GM19455 (cell line): ENCODE results near the gene CALN1.

Experiments used
- ATAC-seq: cut with Tn5 transposase; IDR thresholded peaks from one replicate; pipeline ENCODE4 v1.9.1; 2021; ENCODE audit not compliant: unreplicated experiment

The CALN1 gene

DNA sequence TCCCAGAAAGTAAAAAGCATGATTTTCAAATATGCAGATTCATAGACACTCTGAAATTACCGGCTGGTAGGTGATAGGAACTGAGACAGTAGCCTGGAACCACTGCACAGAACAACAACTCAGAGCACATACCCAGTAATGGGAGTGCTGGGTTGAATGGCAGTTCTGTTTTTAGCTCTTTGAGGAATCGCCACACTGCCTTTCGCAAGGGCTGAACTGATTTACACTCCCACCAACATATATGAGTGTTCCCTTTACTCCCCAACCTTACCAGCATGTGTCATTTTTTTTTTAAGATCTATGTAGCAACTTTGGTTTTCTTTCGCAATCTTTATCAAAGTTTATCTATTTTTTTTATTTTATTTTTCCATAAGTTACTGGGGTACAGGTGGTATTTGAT, 358.8 kb downstream of the CALN1 start:
- ATAC-seq: no peak

DNA sequence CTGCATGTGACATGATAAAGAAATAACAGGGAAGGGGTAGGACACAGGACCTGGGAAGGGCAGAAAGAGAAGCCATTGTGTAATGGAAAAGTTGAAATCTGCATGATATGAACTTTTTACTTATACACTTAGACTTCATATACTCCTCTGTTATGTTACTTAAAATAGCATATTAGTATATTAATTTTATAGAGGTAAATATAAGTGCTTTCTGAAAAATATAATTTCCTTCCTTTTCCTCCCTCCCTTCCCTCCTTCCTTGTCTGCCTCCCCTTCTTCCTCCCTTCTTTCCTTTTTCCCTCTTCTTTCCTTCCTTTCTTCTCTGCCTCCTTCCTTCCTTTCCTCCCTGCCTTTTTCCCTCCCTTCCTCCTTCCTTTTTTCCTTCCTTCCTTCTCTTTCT, 363.7 kb downstream of the CALN1 start:
- no peak for ATAC-seq

DNA sequence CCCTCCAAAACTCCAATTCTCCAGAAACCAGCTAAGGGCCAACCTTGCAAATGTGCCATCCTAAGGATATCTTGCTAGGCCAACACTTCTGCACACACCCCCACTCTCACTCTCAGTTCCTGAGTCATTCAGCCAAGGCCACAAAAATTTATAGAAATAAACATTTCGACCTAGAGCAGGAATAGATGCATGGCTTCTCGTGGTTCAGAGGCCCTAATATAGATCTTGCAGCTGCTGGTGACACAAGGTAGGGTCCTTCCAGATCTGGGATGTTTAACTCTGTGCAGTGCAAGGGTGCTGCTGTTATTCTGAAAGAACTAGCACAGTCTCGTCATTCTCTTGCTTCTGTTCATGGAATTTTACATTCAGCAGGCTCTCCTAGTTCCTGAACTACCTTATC, 369.3 kb downstream of the CALN1 start:
- ATAC-seq: no peak

DNA sequence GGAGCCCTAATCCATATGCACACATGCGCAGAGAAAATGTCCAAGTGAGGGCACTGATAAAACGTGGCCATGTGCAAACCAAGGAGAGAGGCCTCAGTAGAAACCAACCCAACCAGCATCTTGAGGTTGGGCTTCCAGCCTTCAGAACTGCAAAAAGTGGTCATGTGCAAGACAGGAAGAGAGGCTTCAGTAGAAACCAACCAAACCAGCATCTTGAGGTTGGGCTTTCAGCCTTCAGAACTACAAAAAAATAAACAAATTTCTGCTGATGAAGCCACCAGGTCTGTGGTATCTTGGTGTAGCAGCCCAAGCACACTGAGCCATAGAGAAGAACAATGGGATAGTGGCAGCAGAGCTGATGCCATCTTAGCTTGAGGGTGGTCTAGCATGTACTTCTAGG, 371.5 kb downstream of the CALN1 start:
- no peak for ATAC-seq

DNA sequence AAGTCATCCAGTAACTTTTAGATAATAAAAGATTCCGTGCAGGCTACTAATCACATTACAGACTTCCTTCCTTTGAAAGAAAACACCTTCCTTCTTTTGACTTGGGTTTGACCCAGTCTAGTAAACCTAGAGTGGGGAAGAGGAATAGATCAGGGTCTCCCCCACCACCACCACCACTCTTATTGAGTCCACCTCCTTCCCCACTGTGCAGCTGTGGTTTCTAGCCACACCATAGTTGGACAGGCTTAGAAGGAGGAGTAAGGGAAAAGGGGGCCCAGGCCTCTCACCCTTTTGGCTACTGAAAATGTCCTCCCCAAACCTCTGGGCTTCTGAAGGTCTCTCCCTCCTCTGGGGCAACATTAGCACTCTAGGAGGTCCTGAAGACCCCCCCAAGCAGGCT, 372.7 kb downstream of the CALN1 start:
- ATAC-seq: no peak

DNA sequence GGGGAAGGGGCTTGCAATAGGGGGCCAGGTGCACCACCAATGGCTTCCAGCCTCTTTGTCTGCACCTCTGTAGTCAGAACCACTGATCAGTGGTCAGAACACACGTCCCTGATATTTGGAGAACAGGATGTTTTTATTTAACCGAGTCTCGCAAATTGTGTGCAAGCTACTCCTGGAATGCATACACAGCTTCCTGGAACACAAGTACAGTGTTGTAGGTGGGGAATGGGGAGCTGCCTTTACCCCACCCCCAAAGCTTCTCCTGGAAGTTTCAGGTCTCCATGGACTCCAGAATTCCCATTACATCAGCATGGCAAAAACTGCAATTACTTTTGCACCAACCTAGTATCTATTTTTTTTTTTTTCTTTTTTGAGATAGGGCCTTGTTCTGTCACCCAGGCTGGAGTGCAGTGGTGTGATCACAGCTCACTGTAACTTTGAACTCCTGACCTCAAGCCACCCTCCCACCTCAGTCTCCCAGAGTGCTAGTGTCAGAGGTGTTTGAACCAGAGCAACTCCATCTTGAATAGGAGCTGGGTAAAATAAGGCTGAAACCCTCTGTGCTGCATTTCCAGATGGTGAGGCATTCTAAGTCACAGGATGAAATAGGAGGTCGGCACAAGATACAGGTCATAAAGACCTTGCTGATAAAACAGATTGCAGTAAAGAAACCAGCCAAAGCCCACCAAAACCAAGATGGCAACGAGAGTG, 374.0 kb downstream of the CALN1 start:
- no peak for ATAC-seq

DNA sequence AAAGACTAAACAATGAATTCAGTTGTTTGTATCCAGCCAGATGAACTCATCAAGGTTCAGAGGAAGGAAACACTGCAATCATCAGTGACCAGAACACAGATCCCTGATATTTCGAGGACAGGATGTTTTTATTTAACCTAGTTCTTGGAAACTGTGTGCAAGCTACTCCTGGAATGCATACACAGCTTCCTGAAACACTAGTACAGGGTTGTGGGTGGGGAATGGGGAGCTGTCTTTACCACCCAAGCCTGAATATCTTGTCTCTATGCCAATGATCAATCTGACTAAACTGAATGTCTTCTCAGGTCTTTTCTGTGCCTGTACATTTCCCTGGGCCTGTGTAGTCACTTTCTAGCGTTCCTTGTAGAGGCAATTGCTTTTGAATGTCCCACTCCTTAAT, 374.6 kb downstream of the CALN1 start:
- ATAC-seq: no peak

DNA sequence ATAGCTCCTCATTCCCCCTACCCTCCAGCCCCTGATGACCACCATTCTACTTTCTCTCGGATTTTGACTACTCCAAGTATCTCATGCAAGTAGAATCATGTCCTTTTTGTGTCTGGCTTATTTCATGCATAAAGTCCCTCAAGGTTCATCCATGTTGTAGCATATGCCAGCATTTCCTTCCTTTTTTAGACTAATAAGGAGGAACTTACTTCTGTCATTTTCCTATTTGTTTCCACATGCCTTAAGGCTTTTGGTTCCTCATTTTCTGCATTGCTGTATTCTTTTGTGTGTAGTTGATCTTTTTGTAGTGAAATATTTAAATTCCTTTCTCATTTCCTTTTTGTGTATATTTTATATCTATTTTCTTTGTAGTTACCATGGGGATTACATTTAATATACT, 376.9 kb downstream of the CALN1 start:
- ATAC-seq: no peak

DNA sequence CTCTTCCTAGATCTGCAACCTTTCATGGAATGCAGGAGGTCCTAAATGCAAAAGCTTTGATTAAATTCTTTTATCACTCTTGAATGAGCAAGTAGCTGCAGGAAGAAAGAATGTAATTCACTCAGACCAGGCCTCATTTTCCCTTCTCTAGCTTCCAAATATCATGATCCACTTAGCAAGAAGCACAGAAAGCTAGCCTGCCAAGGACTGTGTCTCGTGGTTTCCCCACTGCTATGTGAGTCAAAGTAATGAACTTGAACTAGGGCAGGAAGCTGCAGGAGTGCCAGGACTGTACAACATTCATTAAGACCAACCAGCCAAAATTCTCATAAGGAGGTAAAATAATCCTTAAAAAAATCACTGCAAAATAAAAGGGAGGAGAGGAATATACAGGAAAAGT, 379.2 kb downstream of the CALN1 start:
- no peak for ATAC-seq

DNA sequence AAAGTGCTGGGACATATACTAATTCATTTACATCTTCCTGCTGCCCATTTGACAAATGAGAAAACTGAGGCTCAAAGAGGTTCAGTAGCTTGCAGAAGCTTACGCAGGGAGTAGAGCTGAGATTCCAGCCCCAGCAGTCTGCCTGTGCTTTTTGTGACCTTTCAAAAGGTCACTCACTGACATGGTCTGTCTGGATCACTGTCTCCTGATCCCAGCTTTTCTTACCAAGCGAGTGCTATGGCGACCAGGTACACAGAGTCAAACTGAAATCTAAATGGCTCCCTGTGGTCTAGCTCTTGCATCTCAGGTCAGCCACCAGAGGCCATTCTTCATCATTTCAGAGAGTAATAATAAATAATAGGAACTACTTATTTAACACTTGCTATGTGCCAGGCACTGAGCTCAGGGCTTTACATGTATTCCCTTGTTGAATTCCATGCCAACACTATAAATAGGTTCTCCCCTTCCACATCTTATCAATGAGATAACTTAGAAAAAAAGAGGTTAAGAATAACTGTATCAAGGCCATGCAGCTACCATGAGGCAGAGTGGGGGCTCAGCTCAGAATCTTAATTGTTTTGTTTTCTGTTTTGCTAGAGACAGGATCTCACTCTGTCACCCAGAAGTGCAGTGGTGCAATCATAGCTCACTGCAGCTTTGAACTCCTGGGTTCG, 381.0 kb downstream of the CALN1 start:
- ATAC-seq: no peak

DNA sequence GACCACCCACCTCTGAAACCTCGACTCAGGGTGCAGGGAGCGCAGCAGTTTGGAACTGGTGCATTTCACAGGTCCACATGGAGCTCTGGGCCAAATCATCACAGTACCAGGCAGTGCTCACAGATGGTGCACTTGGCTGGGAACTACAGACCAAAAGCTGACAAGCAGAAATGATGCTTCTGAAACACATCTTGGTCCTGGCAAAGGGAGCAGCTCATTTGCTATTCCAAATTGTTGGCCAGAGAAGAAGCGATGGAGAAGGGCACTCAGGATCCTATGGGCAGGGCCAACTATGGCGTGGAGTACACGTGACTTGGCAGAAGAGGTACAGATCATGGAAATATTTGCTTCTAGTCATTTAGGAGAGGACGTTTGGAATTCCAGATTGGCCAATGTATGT, 383.9 kb downstream of the CALN1 start:
- no peak for ATAC-seq

DNA sequence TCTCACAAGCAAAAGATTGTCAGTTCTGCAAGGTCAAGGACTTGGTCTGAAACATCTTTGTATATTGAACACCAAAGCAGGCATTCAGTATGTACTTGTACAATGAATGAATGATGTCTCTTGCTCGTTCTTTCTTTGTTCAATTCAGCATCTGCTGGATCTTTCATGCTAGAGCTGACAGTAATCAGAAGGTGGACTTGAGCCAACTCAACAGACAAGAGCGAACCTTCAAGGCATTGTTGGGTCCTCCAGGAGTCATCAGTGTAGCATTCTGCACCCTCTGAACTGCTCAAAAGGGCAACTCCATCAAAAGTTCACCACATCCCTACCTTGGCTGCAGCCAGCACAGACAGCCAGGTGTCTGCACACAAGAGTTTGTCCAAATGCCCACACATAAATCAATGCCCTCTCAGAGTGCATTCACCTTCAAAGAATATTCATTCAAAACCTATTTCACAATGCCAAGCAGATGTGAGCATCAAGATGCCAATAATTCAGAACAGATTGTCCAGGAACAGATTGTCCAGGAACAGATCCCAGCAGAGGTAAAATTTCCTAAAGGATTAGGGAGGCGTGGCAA, 386.7 kb downstream of the CALN1 start:
- ATAC-seq: no peak

DNA sequence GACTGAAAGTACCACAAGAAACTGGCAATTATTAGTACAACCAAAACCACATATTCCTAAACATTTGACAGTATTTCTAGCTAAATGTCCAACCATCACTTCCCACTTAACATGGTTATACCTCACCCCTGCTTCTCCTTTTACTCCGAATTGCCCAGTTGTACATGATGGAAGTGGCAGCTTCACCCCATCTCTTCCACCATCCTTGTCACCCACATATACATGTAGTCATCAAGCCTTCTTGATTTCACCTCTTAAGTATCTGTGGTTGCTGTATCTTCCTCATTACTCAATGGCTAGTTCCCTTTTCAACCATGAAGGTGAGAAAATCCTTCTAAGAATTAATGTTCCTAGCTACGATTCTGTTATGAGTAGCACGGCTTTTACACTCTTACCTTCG, 388.2 kb downstream of the CALN1 start:
- ATAC-seq: no peak

DNA sequence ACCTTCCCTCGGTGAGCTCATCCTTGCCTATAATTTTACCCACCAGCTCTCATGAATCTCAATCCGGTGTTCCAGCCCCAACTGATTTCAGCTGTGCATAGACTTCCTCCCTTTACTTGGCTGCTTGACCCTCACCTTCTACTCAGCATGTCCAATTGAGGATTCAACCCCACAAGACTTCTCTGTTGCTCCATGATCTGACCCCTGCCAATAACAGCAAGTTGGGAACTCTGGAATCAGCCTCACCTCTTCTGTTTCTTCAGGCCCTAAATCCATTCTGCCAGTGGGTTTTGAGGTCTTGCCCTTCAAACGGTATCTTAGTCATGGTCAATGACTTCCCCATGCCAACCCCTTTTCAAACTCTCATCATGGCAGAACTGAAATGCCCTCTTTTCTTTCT, 390.4 kb downstream of the CALN1 start:
- ATAC-seq: no peak

DNA sequence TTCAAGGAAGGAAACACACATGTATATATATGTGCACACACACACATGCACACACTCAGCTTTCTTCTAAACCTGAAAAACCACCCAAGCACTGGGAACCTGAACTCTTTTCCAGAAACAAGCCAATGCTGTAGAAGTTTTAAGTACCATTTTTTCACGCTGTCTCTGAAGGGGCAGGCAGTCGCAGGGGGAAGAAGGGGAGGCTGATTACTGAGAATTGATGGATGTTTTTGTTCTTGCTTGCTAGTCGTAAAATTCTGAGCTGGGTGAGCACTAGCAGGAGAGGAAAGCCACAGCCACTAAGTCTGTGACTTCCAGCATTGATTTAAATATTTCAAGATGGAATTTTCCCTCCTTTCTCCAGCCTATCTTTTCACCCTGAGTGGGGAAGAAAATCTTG, 391.8 kb downstream of the CALN1 start:
- no peak for ATAC-seq

DNA sequence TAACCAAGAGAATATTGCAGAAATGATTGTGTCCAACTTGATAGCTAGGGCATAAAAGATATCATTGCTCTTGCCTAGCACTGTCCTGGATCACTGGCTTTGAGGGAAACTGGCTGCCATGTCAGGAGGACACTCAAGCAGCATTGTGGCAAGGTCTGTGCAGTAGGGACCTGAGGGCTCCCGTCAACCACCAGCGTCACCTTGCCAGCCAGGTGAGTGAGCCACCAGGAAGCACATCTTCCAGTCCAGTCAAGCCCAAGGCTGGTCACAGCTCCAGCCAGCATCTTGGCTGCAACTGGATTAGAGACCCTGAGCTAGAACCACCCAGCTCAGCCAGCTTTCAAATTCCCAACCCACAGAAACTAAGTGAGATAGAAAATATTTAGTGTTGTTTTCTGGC, 392.7 kb downstream of the CALN1 start:
- ATAC-seq: no peak

DNA sequence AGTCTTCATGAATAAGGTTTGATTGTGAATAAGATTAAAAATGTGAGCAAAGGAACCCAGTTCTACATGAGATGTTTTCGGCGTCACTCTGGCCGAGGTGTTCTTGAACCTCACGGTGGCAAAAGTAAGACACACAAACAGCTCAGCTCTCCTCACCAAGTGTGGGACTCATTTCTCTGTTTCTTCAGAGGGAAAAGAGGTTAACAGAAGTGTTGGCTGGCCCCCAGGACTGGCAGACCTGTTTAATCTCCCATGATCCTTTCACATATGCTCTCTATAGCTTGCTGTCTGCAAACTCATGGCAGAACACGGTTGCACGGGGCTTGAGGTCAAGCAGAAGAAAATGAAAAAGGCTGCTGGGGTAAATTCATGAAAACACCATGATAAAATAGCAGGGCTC, 394.4 kb downstream of the CALN1 start:
- ATAC-seq: no peak

DNA sequence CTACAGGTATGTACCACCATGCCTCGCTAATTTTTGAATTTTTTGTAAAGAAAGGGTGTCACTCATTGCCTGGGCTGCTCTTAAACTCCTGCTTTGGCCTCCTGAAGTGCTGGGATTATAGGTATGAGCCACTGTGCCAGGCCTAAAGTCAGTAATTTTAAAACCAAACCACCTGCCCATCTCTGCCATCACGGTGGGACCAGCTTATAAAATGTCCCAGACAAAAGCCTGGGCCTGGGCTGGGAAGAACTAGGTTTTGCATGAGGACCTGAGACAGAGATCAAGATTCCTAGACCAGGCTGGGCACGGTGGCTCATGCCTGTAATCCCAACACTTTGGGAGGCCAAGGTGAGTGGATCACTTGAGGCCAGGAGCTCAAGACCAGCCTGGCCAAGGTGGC, 395.6 kb downstream of the CALN1 start:
- no peak for ATAC-seq

DNA sequence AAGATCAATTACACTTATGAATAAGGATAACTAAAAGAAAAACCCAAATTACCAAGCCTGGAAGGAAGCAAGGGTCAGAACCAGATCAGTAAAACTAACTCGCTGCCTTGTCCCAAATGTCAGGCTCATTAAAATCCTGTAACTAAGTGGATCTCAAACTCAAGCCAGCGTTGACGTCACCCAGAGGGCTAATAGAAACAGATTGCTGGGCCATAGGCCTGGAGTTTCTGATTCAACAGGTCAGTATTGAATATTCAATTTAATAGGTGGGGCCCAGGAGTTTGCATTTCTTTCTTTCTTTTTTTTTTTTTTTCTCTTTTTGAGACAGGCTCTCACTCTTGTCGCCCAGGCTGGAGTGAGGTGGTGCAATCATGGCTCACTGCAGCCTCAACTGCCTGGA, 397.0 kb downstream of the CALN1 start:
- ATAC-seq: no peak

DNA sequence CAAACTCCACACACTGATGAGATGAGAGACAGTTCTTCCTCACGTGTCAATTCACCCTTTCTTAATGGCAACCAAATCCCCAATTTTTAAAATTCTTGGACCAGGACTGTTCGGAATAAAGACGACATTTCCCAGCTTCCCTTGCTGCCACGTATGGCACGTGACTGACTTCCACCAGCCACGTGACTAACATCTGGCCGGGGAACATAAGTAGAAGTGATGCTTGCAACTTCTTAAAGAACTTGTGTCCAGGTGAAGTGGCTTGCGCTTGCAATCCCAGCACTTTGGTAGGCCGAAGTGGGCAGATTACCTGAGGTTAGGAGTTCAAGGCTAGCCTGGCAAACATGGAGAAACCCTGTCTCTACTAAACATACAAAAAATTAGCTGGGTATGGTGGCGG, 405.1 kb downstream of the CALN1 start:
- ATAC-seq: no peak

DNA sequence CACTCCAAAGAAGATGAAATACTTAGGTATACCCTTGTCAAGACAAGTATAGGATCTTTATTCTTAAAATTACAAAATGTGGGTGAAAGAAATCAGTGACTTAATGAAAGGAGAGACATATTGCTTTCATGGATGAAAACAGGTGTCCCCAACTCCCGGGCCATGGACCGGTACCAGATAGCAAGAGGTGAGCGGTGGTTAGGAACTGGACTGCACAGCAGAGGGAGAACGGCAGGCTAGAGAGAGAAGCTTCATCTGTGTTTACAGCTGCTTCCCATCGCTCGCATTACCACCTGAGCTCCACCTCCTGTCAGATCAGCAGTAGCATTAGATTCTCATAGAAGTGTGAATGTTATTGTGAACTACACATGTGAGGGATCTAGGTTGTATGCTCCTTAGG, 408.9 kb downstream of the CALN1 start:
- ATAC-seq: no peak

DNA sequence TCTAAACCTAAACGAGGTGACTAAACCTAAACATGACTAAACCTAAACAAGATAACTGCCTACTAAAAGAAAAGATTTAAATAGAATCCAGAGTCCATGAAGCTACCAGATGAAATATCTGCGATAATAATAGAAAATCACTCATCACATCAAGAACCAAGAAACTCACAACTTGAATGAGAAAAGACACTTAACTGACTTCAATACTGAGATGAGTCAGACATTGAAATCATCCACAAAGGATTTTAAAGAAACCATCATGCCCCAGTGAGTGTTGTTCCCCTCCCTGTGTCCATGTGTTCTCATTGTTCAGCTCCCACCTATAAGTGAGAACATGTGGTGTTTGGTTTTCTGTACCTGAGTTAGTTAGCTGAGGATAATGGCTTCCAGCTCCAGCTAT, 416.0 kb downstream of the CALN1 start:
- no peak for ATAC-seq

DNA sequence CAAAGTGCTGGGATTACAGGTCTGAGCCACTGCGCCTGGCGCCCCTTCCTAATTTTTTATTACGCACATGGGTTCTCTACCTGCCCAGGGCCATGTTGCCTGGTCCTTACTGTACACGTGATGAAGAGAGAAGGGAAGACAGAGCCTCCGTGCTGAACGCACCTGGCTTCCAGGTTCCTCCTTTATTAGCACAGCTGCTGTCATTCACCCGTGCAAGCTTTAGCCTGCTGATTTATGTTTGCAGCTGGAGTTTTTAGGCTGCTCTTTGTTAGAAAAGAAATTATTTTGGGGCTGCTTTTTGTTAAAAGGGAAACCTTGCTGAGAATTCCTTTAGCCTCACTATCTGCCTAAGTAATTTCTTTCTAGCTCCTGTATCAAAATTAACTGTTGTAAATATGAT, 417.0 kb downstream of the CALN1 start:
- ATAC-seq: no peak
